ENCODE measurements around the gene SLC46A2.

Gene SLC46A2

GRCh38 chr9:112890106-112891081 is at the start of gene SLC46A2:
Gene SLC46A2 (minus strand): TSS chr9:112890876. CDS start chr9:112890681, 195 bp downstream.
- no peak for FAIRE-seq

DNA sequence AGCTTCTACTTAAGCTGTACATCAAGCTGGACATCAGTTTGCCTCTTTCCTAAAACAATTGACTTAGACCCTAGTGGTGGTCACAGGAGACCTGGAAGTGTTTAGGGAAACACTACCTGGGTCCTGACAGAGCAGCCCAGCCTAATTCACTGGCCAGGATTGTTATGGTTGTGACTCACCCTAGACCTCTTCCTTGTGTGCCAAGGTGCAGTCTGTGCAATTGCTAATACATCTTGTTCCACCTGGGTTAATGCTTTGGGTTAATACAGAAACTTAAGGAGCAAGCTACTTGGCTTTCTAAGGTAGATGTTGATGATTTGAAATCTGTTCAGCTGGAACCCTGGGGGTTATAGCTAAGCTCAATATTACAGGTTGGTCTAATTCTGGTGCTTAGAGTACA is 48.7 kb upstream of the SLC46A2 start:
- no peak for FAIRE-seq

GRCh38 chr9:112933696-112934095 is 43.0 kb upstream of the SLC46A2 start:
- FAIRE-seq, result no peak

DNA sequence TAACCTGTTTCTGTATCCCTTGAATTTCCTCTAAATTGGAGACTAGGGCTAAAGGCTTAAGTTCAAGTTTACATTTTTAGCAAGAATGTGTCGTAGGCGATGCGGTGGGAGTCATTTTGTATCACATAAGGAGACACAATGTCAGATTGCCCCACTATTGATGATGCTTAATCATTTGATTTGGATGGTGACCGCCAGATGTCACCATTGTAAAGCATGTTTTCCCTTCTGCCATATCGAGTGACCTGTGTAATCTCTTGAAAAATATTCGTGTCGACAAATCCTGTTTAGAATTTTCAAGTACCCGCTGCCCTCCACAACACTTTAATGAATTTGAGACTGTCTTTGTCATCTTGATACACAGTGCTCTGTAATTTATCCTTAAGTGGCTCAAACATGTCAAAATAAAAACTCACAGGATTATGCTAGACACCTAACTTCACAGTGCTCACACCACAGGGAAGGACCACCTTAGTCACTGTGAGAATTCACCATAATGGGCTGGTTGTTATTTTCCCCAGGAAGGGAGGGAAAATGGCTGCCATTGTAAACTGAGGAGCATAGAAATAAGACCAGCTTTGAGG is 34.5 kb upstream of the SLC46A2 start:
- FAIRE-seq, result no peak

DNA sequence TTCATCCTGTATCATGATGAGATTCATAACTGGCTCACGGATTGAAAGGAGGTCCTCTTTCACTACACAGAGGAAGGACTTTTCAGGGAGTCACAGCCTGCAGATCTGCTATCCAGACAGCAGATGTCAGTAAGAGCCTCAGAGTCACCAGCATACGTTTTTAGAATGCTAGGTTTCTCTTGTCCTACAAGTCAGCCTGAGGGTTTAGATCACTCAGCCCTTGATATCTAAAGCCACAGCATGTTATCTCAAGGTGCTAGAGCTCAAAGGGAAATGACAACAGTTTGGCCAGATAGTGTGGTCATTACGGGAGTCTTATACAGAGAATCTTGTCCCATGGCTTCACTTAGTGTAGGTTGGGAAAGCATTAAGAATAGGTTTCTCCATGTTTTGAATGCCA is 30.9 kb upstream of the SLC46A2 start:
- FAIRE-seq, result no peak

- no peak for FAIRE-seq
These were observed 27.3 kb upstream of the SLC46A2 start for GRCh38 chr9:112917987-112918362.

GRCh38 chr9:112917047-112917986 is 26.6 kb upstream of the SLC46A2 start:
- no peak for FAIRE-seq

DNA sequence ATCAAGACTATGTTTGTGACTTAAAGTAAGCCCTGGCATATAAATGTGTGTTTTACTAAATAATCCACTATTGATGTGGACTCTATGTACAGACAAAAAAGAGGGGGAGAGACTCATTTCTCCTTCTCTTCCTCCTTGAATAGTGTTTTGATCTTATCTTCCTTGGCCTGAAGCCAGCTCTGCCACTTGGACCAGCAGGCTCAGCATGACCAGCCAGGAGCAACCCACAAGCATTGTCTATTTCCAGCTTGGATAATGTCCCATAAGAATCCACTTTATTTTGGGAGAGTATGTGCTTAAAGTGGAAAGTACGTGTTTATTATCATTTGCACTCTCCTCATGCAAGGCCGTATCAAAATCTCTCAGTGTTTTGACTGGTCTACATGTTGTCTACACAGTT is 23.8 kb upstream of the SLC46A2 start:
- no peak for FAIRE-seq

DNA sequence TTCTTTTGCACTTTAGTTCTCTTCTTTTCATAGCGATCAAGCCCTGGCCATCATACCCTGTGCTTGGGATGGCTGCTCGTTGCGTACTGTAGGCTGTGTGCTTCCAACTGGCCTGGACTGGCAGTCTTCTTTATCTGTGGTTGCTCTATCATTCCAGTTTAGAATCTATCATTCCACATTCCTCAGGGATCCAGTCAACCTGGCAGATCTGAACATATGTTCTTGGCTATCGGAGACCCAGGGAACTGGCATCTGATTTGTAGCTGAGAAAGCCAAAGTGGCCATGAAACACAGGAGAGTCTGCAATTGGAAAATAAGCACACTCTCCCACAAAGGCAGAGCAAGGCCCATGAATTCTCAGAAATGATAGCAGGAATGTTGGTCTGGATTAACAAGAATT is 22.6 kb upstream of the SLC46A2 start:
- no peak for FAIRE-seq

DNA sequence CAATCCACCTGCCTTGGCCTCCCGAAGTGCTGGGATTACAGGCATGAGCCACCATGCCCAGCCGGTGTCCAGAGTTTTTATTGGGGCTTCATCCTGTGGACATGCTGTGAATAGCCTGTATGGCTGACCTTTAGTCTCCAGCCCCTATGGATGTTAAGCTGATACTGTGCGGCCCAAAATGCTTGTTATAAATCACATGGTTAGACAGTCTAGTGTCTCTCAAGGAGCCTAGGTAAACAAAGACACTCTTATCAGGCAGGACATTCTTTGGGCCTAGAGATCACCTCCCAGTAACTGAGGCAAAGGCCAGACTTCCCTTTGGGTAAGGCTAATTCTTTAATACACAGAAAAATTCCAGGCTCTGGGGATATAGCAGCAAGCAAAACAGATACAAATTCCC is 22.0 kb upstream of the SLC46A2 start:
- no peak for FAIRE-seq

GRCh38 chr9:112911736-112912135 is 21.1 kb upstream of the SLC46A2 start:
- no peak for FAIRE-seq

DNA sequence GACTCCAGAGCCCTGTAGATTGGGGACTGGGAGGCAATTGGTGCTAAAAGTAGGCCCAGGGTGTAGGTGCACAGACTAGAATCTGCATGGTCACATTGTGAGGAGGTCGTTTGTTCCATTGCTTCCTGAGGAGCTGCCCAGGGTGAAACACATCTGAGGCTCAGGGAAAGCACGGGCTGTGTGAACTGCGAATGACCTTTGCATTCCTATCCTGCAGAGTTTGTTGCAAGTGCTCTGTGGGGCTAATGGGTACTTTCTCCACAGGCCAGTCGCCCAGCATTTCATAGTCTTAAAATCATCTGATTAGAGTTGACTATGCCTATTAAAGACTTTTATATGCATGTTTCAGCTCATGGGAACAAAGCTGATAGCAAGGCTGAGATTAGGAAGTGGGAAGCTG is 14.4 kb upstream of the SLC46A2 start:
- FAIRE-seq, result no peak

GRCh38 chr9:112900901-112901300 is 10.2 kb upstream of the SLC46A2 start:
- no peak for FAIRE-seq

- FAIRE-seq, result no peak
These were observed 9.8 kb upstream of the SLC46A2 start for GRCh38 chr9:112900488-112900887.

GRCh38 chr9:112898872-112899311 is 8.2 kb upstream of the SLC46A2 start:
- no peak for FAIRE-seq

DNA sequence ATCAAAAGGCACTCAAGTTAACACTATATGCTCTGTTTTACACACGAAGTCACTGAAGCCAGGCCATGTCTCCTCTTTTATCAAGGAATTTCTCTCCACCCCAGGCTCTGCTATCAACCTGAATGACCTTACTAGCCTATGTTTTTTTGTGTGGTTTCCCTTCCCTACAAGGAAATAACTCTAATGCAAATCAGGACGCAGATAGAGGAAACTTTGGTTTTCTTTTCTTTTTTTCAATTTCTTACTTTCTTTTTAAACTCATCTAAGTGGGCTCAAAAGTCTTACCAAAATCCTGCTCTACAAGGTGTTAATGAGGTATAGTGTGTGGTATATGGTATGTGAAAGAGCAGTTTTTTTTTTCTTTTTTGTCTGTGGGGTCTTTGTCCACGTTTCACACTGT is 5.5 kb upstream of the SLC46A2 start:
- FAIRE-seq, result no peak

GRCh38 chr9:112894699-112895098 is 4.0 kb upstream of the SLC46A2 start:
- FAIRE-seq, result no peak

- no peak for FAIRE-seq
These were observed 3.4 kb upstream of the SLC46A2 start for GRCh38 chr9:112894041-112894440.

- no peak for FAIRE-seq
These were observed 2.3 kb upstream of the SLC46A2 start for GRCh38 chr9:112892981-112893380.

DNA sequence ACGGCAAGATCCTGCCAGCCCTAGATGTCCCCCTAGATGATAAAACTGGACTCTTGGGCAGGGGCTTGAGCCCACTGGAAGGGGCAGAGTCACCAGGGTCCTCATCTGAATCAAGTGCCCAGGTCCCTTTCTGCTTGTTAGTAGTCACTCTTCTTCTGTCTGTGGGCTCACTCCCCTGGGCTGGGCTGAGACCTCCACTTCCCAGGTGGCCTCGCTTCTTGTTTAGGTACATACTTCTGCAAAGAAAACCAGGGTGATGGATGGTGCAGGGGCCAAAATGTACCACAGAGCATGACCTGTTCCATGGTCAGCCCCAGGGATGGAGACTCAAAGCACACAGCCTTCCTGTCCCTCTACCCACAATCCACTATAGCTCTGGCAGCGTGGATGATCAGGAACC is 845 bp upstream of the SLC46A2 start:
- FAIRE-seq, result no peak

DNA sequence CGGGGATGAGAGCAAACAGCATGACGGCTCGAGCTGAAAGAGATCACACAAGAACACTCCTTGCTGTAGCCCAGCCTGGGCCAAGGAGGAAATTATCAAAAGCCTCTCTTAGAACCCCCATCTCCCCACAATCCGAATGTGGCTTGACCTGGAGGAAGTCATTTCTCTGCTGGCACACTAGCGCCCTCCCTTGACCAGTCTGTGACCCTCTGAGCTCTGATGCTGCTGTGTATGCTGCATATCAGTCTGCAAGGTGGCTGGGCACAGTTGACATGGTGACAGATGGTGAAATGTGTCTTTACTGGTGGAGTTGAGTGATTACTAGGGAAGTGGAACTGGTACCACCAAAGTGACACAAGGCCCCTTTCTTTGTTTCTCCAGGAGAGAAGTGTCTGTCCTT is 3.3 kb downstream of the SLC46A2 start:
- FAIRE-seq, result no peak

- no peak for FAIRE-seq
These were observed 4.3 kb downstream of the SLC46A2 start for GRCh38 chr9:112886351-112886750.

DNA sequence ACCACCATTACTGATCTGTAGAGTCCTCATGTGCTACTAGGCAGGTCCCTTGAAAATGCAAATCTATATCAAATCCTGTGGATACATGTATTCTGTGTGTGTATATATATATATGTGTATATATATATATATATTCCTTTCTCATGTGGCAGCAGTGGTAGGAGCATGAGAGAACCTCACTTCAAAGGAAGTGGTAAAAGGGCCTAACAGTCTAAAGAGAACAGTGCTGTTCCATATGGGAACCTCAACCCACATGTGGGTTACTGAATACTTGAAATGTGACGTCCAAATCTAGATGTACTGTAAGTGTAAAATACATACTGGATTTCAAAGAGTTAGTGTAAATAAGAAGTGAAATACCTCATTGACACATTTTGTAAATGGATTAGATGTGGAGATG is 5.4 kb downstream of the SLC46A2 start:
- FAIRE-seq, result no peak
